ENCODE measurements around the gene COQ7.

The COQ7 gene

GRCh38 chr16:19029980-19030379 is 37.4 kb upstream of the COQ7 start:
- Histone ChIP-seq H4K91ac (ENCODE audit: low read depth, low read length, poor library complexity) (no peak overlapping the region), H3K9me3 (replicated peaks in 1 of 2; ENCODE audit: control insufficient read depth in 2 of 2, insufficient read depth in 1 of 2, low read depth in 1 of 2, low read length in 2 of 2) (no peaks in the 10 kb centered on the region), H3K14ac (ENCODE audit: low read length) (no peak overlapping the region), H3K4ac (ENCODE audit: low read length) (no peak overlapping the region), H2AFZ (ENCODE audit: low read length) (no peak overlapping the region), H3K4me3 (ENCODE audit: low read length in 2 of 2) (no peak overlapping the region), H3K9ac (ENCODE audit: low read depth, low read length, poor library complexity) (no peak overlapping the region), H2AK5ac (ENCODE audit: low read depth, low read length) (no peak overlapping the region), H2BK15ac (ENCODE audit: low read length) (no peak overlapping the region), H3K27ac (replicated peaks; ENCODE audit: low read length) (no peak overlapping the region), H4K8ac (ENCODE audit: low read depth, low read length) (no peak overlapping the region), H3K36me3 (replicated peaks in 1 of 2; ENCODE audit: control insufficient read depth in 2 of 2, insufficient read depth in 2 of 2, low read length in 2 of 2) (peaks cover 3 to 4% of the 10 kb centered on the region in 2 donors), H3K4me2 (ENCODE audit: insufficient read depth, low read length, poor library complexity, severe bottlenecking) (no peak overlapping the region), H3K23ac (ENCODE audit: low read depth, low read length, poor library complexity) (no peak overlapping the region), H3K79me1 (ENCODE audit: low read depth, low read length) (peaks cover 3% of the 10 kb centered on the region), H3K4me1 (ENCODE audit: control insufficient read depth in 2 of 2, insufficient read depth in 1 of 2, low read depth in 1 of 2, low read length in 2 of 2) (no peaks in the 10 kb centered on the region), H3K18ac (ENCODE audit: low read length) (no peak overlapping the region), H2BK12ac (ENCODE audit: low read length) (no peak overlapping the region), H3K27me3 (ENCODE audit: control insufficient read depth in 3 of 3, insufficient read depth in 3 of 3, low read depth in 1 of 3, low read length in 3 of 3) (no peaks in the 10 kb centered on the region), H2BK5ac (ENCODE audit: low read length) (no peak overlapping the region), H2BK120ac (ENCODE audit: low read depth, low read length) (no peak overlapping the region)
- WGBS, 2 donors (ENCODE audit: extremely low coverage in 2 of 2, insufficient read length in 2 of 2, insufficient replicate concordance in 1 of 2) = no CpG with 5 or more reads among the region's 6 CpGs
- DNase-seq (ENCODE audit: low spot score) = no peak

DNA sequence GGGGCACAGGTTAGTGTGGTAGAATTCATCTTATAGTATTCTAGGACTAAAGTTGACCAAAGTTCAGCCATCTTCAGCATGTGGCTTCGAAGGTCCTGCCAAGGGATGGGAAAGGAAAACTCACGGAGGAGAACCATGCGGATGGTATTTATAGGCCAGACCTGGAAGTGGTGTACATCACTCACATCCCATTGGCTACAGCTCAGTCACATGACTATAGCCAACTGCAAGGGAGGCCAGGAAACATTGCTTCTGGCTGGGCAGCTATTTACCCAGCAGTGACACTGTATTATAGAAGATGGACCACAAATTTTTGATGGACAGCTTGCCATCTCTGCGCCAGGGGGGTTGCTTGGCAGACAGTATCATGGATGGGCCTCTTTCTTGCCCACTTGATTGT is 35.7 kb upstream of the COQ7 start:
- Histone ChIP-seq H2BK15ac (ENCODE audit: low read length) (no peak overlapping the region), H3K23ac (ENCODE audit: low read depth, low read length, poor library complexity) (no peak overlapping the region), H3K4me3 (ENCODE audit: low read length in 2 of 2) (no peak overlapping the region), H3K79me1 (ENCODE audit: low read depth, low read length) (peaks cover 3% of the 10 kb centered on the region), H3K36me3 (replicated peaks in 1 of 2; ENCODE audit: control insufficient read depth in 2 of 2, insufficient read depth in 2 of 2, low read length in 2 of 2) (peaks cover 2 to 8% of the 10 kb centered on the region in 2 donors), H2AK5ac (ENCODE audit: low read depth, low read length) (no peak overlapping the region), H3K4me2 (ENCODE audit: insufficient read depth, low read length, poor library complexity, severe bottlenecking) (no peak overlapping the region), H3K27me3 (ENCODE audit: control insufficient read depth in 3 of 3, insufficient read depth in 3 of 3, low read depth in 1 of 3, low read length in 3 of 3) (no peaks in the 10 kb centered on the region), H4K8ac (ENCODE audit: low read depth, low read length) (no peak overlapping the region), H2BK120ac (ENCODE audit: low read depth, low read length) (no peak overlapping the region), H2BK5ac (ENCODE audit: low read length) (no peak overlapping the region), H3K4ac (ENCODE audit: low read length) (no peak overlapping the region), H2BK12ac (ENCODE audit: low read length) (no peak overlapping the region), H3K9me3 (replicated peaks in 1 of 2; ENCODE audit: control insufficient read depth in 2 of 2, insufficient read depth in 1 of 2, low read depth in 1 of 2, low read length in 2 of 2) (peaks cover 0 to 2% of the 10 kb centered on the region in 2 donors), H3K9ac (ENCODE audit: low read depth, low read length, poor library complexity) (no peak overlapping the region), H3K27ac (replicated peaks; ENCODE audit: low read length) (no peak overlapping the region), H3K18ac (ENCODE audit: low read length) (no peak overlapping the region), H2AFZ (ENCODE audit: low read length) (no peak overlapping the region), H4K91ac (ENCODE audit: low read depth, low read length, poor library complexity) (no peak overlapping the region), H3K4me1 (ENCODE audit: control insufficient read depth in 2 of 2, insufficient read depth in 1 of 2, low read depth in 1 of 2, low read length in 2 of 2) (no peaks in the 10 kb centered on the region), H3K14ac (ENCODE audit: low read length) (peak overlapping the region; percentile 56)
- DNase-seq (ENCODE audit: low spot score) = no peak
- no CpG with 5 or more reads among the region's 4 CpGs for WGBS, 2 donors (ENCODE audit: extremely low coverage in 2 of 2, insufficient read length in 2 of 2, insufficient replicate concordance in 1 of 2)

DNA sequence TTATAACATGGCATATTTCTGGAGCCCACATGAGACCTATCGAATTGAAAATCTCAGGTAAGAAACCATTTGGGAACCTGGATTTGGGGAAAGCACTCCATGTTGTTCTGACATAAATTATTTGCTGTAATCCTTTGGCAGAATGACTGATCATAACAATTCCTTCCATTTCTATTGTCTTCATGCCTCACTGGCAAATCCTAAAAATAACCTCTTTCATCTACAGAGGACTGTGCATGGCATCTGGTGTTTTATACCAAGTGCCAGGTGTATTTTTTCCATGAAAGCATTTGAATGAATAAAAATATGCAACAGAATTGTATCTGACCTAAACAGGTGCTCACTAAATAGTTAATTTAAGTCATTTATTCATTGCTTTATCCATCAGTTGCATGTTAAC is 33.7 kb upstream of the COQ7 start:
- no peak overlapping the region for H4K91ac ChIP-seq (ENCODE audit: low read depth, low read length, poor library complexity)
- H3K4ac ChIP-seq (ENCODE audit: low read length) = no peak overlapping the region
- no peak overlapping the region for H3K27ac ChIP-seq (replicated peaks; ENCODE audit: low read length)
- H3K9ac ChIP-seq (ENCODE audit: low read depth, low read length, poor library complexity) = no peak overlapping the region
- H3K14ac ChIP-seq (ENCODE audit: low read length) = no peak overlapping the region
- no peak overlapping the region for H2BK120ac ChIP-seq (ENCODE audit: low read depth, low read length)
- no peak overlapping the region for H3K23ac ChIP-seq (ENCODE audit: low read depth, low read length, poor library complexity)
- H2BK12ac ChIP-seq (ENCODE audit: low read length) = no peak overlapping the region
- no peak overlapping the region for H2AK5ac ChIP-seq (ENCODE audit: low read depth, low read length)
- H3K9me3 ChIP-seq (replicated peaks in 1 of 2; ENCODE audit: control insufficient read depth in 2 of 2, insufficient read depth in 1 of 2, low read depth in 1 of 2, low read length in 2 of 2) = peaks cover 0 to 2% of the 10 kb centered on the region in 2 donors
- no peak for DNase-seq (ENCODE audit: low spot score)
- H3K4me2 ChIP-seq (ENCODE audit: insufficient read depth, low read length, poor library complexity, severe bottlenecking) = no peak overlapping the region
- no peaks in the 10 kb centered on the region for H3K4me1 ChIP-seq (ENCODE audit: control insufficient read depth in 2 of 2, insufficient read depth in 1 of 2, low read depth in 1 of 2, low read length in 2 of 2)
- H3K4me3 ChIP-seq (ENCODE audit: low read length in 2 of 2) = no peak overlapping the region
- no CpG with 5 or more reads among the region's 1 CpG for WGBS, 2 donors (ENCODE audit: extremely low coverage in 2 of 2, insufficient read length in 2 of 2, insufficient replicate concordance in 1 of 2)
- no peak overlapping the region for H2BK5ac ChIP-seq (ENCODE audit: low read length)
- H3K36me3 ChIP-seq (replicated peaks in 1 of 2; ENCODE audit: control insufficient read depth in 2 of 2, insufficient read depth in 2 of 2, low read length in 2 of 2) = peaks cover 2 to 8% of the 10 kb centered on the region in 2 donors
- peaks cover 3% of the 10 kb centered on the region for H3K79me1 ChIP-seq (ENCODE audit: low read depth, low read length)
- H2AFZ ChIP-seq (ENCODE audit: low read length) = no peak overlapping the region
- no peaks in the 10 kb centered on the region for H3K27me3 ChIP-seq (ENCODE audit: control insufficient read depth in 3 of 3, insufficient read depth in 3 of 3, low read depth in 1 of 3, low read length in 3 of 3)
- H4K8ac ChIP-seq (ENCODE audit: low read depth, low read length) = no peak overlapping the region
- no peak overlapping the region for H2BK15ac ChIP-seq (ENCODE audit: low read length)
- H3K18ac ChIP-seq (ENCODE audit: low read length) = no peak overlapping the region

GRCh38 chr16:19040400-19040799 is 27.0 kb upstream of the COQ7 start:
- no peak overlapping the region for H3K18ac ChIP-seq (ENCODE audit: low read length)
- no peak overlapping the region for H3K4me3 ChIP-seq (ENCODE audit: low read length in 2 of 2)
- H3K23ac ChIP-seq (ENCODE audit: low read depth, low read length, poor library complexity) = no peak overlapping the region
- no peak overlapping the region for H4K8ac ChIP-seq (ENCODE audit: low read depth, low read length)
- H3K79me1 ChIP-seq (ENCODE audit: low read depth, low read length) = no peaks in the 10 kb centered on the region
- H3K9ac ChIP-seq (ENCODE audit: low read depth, low read length, poor library complexity) = no peak overlapping the region
- H3K4ac ChIP-seq (ENCODE audit: low read length) = no peak overlapping the region
- DNase-seq (ENCODE audit: low spot score) = no peak
- H2BK12ac ChIP-seq (ENCODE audit: low read length) = no peak overlapping the region
- H2BK15ac ChIP-seq (ENCODE audit: low read length) = no peak overlapping the region
- H2BK5ac ChIP-seq (ENCODE audit: low read length) = no peak overlapping the region
- H3K27me3 ChIP-seq (ENCODE audit: control insufficient read depth in 3 of 3, insufficient read depth in 3 of 3, low read depth in 1 of 3, low read length in 3 of 3) = no peaks in the 10 kb centered on the region
- H3K36me3 ChIP-seq (replicated peaks in 1 of 2; ENCODE audit: control insufficient read depth in 2 of 2, insufficient read depth in 2 of 2, low read length in 2 of 2) = peaks cover 10 to 13% of the 10 kb centered on the region in 2 donors
- no peaks in the 10 kb centered on the region for H3K4me1 ChIP-seq (ENCODE audit: control insufficient read depth in 2 of 2, insufficient read depth in 1 of 2, low read depth in 1 of 2, low read length in 2 of 2)
- no peak overlapping the region for H2AK5ac ChIP-seq (ENCODE audit: low read depth, low read length)
- H4K91ac ChIP-seq (ENCODE audit: low read depth, low read length, poor library complexity) = no peak overlapping the region
- H3K27ac ChIP-seq (replicated peaks; ENCODE audit: low read length) = no peak overlapping the region
- WGBS, 2 donors (ENCODE audit: extremely low coverage in 2 of 2, insufficient read length in 2 of 2, insufficient replicate concordance in 1 of 2) = no CpG with 5 or more reads among the region's 2 CpGs
- H3K4me2 ChIP-seq (ENCODE audit: insufficient read depth, low read length, poor library complexity, severe bottlenecking) = no peak overlapping the region
- H3K14ac ChIP-seq (ENCODE audit: low read length) = no peak overlapping the region
- no peak overlapping the region for H2BK120ac ChIP-seq (ENCODE audit: low read depth, low read length)
- H3K9me3 ChIP-seq (replicated peaks in 1 of 2; ENCODE audit: control insufficient read depth in 2 of 2, insufficient read depth in 1 of 2, low read depth in 1 of 2, low read length in 2 of 2) = peaks cover 0 to 4% of the 10 kb centered on the region in 2 donors
- no peak overlapping the region for H2AFZ ChIP-seq (ENCODE audit: low read length)
